GM08714 (cell line): Measurements from ENCODE around the gene ERVW-1.
"Not testable (repeated sequence)": the region's sequence is repeated elsewhere in the genome, so short reads cannot be mapped to it uniquely, and the experiment has no call there.

Experiments used
- H3K4me3 ChIP-seq: fragments of 200-500 bp; sonication (Bioruptor generic); 2 replicates; pipeline ENCODE4 v1.5.1; 2014; ENCODE audit warnings: mild to moderate bottlenecking, low read length, inconsistent platforms
- ZNF274 ChIP-seq: IDR thresholded peaks from 2 replicates; pipeline ENCODE4 v1.6.1; 2012; ENCODE audit warnings: mild to moderate bottlenecking, low read depth, low read length

Gene ERVW-1, protein sequence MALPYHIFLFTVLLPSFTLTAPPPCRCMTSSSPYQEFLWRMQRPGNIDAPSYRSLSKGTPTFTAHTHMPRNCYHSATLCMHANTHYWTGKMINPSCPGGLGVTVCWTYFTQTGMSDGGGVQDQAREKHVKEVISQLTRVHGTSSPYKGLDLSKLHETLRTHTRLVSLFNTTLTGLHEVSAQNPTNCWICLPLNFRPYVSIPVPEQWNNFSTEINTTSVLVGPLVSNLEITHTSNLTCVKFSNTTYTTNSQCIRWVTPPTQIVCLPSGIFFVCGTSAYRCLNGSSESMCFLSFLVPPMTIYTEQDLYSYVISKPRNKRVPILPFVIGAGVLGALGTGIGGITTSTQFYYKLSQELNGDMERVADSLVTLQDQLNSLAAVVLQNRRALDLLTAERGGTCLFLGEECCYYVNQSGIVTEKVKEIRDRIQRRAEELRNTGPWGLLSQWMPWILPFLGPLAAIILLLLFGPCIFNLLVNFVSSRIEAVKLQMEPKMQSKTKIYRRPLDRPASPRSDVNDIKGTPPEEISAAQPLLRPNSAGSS

DNA sequence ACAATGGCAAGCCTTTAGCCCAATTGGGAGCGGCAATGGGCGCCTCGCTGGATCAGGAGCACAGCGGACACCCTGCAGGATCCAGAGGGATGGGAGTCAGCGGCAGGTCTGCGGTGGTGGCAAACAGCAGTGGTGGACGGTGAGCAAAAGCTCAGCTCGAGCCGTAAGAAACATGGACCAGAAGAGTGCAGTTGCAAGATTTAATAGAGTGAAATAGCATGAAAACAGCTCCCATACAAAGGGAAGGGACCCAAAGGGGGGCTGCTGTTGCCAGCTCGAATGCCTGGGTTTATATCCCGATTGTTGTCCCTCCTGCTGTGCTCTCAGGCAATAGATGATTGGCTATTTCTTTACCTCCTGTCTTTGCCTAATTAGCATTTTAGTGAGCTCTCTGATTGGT lies at the start of gene ERVW-1:
Gene ERVW-1, minus strand, starts transcription at position 266 of the 400 bp plus-strand sequence. CDS start 7,565 bp downstream, outside the sequence.
- H3K4me3 ChIP-seq = not testable (repeated sequence)

DNA sequence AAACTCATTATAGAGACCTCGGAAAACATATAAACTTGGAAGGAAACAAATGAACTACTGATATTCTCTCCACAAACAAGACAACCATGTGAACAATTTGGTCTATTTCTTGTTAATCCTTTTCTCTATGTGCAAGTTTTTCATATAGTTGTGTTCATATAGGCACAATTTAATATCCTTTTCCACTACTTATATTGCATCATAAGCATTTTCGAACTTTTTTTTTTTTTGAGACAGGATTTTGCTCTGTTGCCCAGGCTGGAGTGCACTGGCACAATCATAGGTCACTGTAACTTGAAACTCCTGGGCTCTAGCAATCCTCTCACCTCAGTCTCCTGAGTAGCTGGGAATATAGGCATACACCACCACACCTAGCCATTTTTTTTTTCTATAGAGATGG lies 45.4 kb upstream of the ERVW-1 start:
- TF ChIP-seq ZNF274 = no peak
- H3K4me3 ChIP-seq = no peak overlapping the region

DNA sequence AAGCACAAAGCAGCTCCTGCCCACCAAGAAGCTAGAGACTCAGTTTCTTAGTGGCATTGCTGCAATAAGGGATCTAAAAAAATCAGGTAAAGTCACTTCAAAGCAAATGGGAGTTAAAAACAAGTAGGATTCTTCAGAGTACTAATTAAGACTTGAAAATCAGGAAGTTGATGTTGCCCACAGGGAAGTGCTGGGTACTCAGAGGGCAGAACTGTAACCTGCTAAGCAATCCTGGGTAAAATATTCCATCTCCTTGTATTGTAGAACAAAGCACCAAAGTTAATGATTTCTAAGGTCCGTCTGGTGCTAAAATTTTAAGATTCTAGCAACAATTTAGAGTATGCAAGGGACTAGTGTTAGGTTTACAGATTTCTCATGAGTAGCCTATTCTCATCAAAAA lies 42.3 kb upstream of the ERVW-1 start:
- TF ChIP-seq ZNF274 = no peak
- no peak overlapping the region for H3K4me3 ChIP-seq

DNA sequence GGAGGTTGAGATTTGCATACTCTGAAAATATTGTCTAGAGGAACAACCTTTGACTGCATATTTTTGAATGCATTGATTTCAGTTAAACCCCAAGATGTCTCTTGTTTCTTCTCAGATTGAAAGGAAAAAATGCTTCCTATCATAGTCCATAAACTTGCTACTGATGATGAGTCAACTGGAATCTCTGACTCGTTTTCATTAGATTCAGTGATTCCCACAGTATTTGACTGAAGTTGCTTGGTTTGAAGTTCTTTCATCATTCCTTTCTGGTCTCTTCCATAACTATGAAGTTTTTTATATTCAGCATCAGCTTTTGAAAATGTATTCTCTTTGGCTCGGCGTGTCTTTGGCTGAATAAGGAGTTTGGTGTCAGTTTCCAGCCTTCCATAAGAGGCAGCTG lies 39.9 kb upstream of the ERVW-1 start:
- TF ChIP-seq ZNF274 = no peak
- H3K4me3 ChIP-seq = no peak overlapping the region

DNA sequence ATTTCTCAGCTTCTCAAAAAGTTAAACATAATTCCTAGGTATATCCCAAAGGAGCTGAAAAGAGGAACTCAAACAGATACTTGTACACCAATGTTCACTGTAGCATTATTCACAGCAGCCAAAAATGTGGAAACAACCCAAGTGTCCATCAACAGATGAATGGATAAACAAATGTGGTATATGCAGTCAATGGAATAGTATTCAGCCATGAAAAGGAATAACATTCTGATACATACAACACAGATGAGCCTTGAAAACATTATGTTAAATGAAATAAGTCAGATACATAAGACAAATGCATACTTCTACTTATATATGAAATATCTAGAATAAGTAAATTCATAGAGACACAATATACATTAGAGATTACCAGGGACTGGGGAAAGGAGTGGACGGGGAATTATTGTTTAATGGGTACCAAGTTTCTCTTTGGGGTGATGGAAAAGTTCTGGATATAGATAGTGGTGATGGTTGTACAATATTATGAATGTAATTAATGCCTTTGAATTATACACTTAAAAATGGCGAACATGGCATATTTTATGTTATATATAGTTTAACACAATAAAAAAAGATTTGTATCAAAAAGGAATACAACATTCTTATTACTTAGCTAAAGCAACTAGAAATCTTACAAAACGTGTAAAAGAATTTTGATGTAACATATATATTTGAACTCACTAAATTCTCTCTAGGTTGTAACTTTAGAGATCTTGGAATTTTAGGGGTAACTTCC lies 35.6 kb upstream of the ERVW-1 start:
- no peak overlapping the region for H3K4me3 ChIP-seq
- TF ChIP-seq ZNF274 = no peak

DNA sequence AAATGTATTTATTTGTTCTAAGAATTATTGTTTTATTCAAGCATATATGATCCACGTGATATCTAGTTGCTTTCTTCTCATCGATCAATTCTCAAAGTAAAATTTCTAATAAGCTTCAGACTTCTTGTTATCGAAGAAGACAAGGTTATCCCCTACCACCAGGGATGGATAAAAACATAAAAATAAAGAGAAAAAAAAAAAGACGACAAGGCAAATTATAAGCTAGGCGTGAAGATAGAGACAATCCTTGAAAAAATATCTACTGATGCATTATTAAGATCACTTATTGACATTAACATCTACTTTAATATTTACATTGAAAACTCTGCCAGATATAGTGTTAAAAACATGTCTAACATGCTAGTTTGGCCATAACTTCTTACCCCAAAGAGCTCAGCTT lies 31.2 kb upstream of the ERVW-1 start:
- no peak for TF ChIP-seq ZNF274
- H3K4me3 ChIP-seq = no peak overlapping the region

DNA sequence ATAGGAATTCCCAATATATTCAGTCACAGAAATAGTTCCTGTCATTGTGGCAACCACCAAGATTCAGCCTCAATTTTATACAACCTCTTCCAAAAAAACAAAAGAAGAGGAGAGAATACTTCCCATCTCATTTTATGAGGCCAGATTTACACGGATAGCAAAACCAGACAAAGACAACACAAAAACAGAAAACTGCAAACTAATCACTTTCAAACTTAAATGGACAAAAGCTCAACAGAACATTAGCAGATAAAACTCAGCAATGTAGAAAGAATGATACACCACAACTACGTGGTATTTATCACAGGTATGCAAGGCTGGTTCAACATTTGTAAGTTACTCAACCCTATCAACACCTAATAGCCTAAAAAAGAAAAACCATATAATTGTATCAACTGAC lies 28.6 kb upstream of the ERVW-1 start:
- TF ChIP-seq ZNF274 = no peak
- H3K4me3 ChIP-seq = no peak overlapping the region

DNA sequence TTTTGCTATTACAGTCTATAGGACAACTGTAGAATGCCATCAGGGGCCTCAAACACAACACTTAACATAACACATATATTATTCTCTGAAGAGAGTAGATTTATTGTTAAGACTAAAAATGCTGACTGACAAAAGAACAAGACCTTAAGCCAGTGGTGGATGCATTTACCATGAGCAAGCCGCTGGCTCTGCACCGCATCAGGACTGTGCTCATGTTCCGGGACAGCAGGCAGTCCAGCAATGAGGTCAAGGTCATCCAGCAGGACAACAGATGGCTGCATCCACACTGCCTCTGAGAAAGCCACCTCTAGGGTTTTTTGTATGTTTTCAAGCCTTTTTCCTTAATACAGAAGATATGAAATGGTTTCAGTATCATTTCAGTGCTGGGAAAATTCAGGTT lies 26.8 kb upstream of the ERVW-1 start:
- TF ChIP-seq ZNF274 = no peak
- H3K4me3 ChIP-seq = no peak overlapping the region

DNA sequence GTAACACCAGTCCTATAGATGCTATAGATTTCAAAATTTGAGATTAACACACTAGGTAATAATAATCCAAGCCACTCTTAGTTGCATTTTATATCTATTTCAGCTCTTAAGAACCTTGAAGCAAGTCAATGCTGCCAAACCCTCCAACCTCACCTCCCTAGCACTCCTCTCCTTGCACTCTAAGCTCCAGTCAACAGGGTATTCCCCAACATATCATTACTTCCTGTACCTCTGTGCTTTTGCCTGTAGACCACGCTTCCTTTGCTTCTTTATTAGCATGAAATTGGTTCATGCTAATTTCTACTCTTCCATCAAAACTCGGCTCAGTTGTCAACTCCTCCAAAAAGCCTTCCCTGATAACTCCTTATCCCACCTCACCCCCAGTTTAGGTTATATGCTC lies 26.0 kb upstream of the ERVW-1 start:
- no peak for TF ChIP-seq ZNF274

DNA sequence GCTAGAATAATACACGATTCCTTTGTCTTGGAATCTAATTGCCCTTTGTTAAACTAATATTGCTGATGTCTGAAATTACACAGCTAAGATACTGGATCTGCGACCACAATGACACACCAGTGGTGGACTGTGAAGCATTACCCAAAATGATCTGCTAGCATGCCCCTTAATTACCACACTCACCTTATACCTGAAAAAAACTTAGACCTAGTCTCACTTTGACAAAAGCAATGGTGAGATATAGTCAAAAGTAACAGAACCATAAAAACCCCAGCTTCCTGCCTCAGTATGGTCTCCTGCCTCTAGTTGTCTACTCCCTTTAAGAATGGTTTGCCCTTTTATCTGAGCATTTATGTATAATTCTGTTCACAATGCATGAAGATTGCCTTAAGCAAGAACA lies 20.8 kb upstream of the ERVW-1 start:
- TF ChIP-seq ZNF274 = no peak
- no peak overlapping the region for H3K4me3 ChIP-seq

More for the DNA sequence above, 26.0 kb upstream of the ERVW-1 start:
- no peak overlapping the region for H3K4me3 ChIP-seq

DNA sequence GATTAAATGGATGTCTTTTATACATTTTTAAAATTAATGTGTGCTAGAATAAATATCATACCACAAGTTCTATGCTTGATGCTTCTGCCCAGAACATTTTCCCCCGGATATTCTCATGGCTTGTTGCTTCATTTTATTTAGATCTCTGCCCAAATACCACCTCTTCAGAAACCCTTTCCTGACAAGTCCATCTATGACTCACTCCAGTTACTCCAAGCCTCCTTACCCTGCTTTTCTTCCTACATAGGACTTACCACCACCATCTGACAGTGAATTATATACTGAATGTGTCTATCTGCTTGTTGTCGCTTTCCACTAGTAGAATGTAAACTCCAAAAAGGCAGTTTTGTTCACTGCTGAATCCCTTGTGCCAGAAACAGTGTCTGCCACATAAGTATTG lies 19.1 kb upstream of the ERVW-1 start:
- no peak overlapping the region for H3K4me3 ChIP-seq
- TF ChIP-seq ZNF274 = no peak

DNA sequence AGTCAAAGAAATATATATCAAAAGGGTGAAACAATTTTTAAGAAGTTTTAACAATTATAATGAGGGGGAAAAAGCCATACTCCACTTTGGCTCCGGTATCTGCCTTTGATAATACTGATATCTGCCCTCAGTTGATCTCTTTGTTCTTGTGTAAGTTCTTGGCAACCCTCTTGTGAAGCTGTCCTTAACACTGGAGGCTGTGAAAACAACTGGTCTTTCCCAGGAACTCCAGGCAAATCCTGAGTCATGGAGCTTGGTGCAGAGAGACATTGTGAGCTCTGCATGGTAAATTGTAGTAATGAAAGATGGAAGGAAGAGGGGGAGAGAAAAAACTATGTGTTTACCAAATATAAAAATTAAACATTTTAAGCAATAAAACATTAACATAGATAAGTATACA lies 11.9 kb upstream of the ERVW-1 start:
- no peak for TF ChIP-seq ZNF274
- H3K4me3 ChIP-seq = no peak overlapping the region

DNA sequence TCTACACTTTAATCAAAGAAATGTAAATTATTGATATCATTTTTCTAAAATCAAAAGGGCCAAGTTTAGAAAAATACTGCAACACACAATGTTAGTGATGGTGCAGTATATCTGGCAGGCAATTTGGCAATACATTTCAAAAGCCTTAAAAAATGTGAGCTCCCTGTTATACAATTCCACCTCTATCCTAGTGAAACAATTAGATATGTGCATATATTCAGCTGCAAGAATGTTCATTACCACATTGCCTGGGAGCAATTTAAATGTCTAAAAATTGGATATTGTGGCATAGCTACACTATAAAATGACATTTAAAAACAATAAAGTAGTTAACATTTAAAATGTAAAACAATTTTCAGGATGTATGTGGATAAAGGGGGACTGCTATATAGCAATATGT lies 10.1 kb upstream of the ERVW-1 start:
- no peak overlapping the region for H3K4me3 ChIP-seq
- TF ChIP-seq ZNF274 = no peak

DNA sequence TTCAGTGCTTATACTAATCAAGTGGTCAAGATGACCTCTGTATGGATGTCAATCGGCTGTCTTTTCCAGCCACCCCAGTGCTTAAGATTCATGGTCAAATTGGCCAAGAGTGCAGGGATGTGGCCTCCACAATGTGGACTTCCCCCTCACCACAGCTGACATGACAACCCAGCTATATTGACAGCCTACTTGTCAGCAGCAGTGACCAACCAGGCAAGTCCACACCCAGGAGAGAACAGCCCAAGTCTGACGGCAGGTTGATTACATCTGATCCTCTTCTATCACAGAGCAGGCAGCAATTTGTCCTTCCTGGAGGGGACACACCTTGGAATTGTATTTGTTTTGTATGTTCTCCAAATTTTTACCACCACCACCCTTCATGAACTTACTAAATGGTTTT lies 8.2 kb upstream of the ERVW-1 start:
- TF ChIP-seq ZNF274 = no peak
- H3K4me3 ChIP-seq = no peak overlapping the region

DNA sequence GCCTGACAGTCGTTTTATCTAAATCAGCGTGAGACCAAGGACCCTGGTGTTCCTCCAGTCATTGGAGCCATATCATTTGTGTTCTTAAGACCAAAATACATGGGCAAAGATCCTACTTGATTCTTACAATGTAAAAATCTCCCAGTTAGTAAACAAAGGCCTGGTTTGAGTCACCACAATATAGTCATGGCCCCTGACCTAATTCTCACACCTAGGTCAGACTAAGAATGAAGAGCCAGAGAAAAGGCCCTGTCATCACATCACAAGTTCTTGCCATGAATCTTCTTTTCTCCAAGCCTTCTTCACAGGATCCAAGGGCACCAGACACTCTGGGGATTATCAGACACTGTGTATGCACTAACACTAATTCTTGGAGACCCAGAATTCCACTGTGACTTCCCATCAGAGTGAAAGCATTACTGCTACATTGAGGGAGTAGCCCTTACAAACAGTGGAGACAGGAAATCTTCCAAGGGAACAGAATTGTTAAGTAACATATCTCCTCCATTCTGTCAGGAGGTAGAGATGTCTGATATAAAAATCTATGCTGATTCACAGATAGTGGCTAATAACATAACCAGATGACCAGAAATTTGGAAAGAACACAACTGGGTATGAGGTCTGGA lies 7.6 kb upstream of the ERVW-1 start:
- no peak for TF ChIP-seq ZNF274
- no peak overlapping the region for H3K4me3 ChIP-seq

DNA sequence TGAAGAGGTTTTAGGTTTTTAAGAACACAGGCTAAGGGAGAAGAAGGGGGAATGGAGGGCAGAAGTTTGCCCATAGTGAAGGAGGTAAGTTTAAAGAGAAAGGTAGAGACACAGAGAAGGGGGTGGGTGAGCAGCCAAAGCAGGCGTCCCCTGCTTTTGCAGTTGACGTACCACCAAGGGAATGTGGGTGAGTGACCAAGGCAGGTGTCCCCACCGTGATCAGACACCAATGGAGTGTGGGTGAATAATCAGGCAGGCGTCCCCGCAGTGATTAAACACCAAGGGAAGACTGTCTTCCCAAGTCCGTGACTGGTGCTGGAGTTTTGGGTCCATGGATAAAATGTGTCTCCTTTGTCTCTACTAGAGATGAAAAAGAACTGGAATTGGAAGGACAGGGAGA lies 6.5 kb upstream of the ERVW-1 start:
- H3K4me3 ChIP-seq = not testable (repeated sequence)

DNA sequence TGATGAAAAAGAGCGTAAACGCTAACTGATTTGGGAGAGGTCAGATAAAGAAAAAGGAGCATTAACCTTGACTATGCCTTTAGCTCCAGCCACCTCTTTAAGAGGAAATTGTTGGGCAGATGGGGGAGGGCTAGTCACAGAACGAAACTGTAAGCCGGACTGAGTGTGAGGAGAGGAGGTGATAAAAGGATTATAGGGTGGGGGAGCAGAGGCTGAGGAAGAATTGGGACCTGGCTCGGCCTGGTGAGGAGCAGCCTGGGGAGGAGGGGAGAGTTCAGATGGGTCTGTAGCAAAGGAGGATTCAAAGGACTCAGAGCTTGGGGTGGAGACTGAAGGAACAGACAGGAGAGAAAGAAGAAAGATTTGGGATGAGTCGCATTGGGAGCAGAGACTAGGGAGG lies 5.9 kb upstream of the ERVW-1 start:
- not testable (repeated sequence) for H3K4me3 ChIP-seq

DNA sequence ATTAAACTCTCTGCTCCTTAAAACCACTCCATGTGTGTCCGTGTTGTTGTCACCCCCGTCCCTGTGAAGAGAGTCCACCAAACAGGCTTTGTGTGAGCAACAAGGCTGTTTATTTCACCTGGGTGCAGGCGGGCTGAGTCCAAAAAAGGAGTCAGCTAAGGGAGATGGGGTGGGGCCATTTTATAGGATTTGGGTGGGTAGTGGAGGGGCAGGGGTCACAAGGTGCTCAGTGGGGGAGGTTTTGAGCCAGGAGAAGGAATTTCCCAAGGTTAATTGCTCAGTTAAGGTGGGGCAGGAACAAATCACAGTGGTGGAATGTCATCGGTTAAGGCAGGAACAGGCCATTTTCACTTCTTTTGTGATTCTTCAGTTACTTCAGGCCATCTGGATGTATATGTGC lies 1.4 kb upstream of the ERVW-1 start:
- H3K4me3 ChIP-seq = not testable (repeated sequence)
